Nephron (organoid): ENCODE data around the gene ITPKC.
A peak's percentile ranks its signal among the peaks of the same experiment; 100 is the strongest.

Experiments used
- H3K27ac Mint-ChIP-seq, 3 experiments: 2 replicates each; pipeline ENCODE4 v1.8.0; 2020; ENCODE audit warnings: mixed read lengths in 3 of 3, mild to moderate bottlenecking in 2 of 3, moderate library complexity in 1 of 3
- H3K27me3 Mint-ChIP-seq: 2 replicates; pipeline ENCODE4 v1.8.0; 2021; ENCODE audit warnings: low read depth, mild to moderate bottlenecking, moderate library complexity, mixed read lengths
- H3K36me3 Mint-ChIP-seq: 2 replicates; pipeline ENCODE4 v1.8.0; 2020; ENCODE audit warnings: low read depth, mixed read lengths
- H3K4me1 Mint-ChIP-seq: 2 replicates; pipeline ENCODE4 v1.8.0; 2020; ENCODE audit warnings: mixed read lengths
- H3K4me3 Mint-ChIP-seq, 3 experiments: 2 replicates each; pipeline ENCODE4 v1.8.0; 2020; ENCODE audit warnings: mild to moderate bottlenecking in 3 of 3, mixed read lengths in 3 of 3, moderate library complexity in 2 of 3
- H3K9me3 Mint-ChIP-seq: 2 replicates; pipeline ENCODE4 v1.8.0; 2020; ENCODE audit warnings: mixed read lengths
- TF ChIP-seq, protein P1 (sequence below), 3 experiments: fragments of 200-600 bp; sonication (generic); IDR thresholded peaks; one replicate each; pipeline ENCODE4 v1.5.0; 2021; ENCODE audit warnings: antibody characterized with exemption in 3 of 3; ENCODE audit not compliant: unreplicated experiment in 3 of 3

Gene ITPKC

DNA sequence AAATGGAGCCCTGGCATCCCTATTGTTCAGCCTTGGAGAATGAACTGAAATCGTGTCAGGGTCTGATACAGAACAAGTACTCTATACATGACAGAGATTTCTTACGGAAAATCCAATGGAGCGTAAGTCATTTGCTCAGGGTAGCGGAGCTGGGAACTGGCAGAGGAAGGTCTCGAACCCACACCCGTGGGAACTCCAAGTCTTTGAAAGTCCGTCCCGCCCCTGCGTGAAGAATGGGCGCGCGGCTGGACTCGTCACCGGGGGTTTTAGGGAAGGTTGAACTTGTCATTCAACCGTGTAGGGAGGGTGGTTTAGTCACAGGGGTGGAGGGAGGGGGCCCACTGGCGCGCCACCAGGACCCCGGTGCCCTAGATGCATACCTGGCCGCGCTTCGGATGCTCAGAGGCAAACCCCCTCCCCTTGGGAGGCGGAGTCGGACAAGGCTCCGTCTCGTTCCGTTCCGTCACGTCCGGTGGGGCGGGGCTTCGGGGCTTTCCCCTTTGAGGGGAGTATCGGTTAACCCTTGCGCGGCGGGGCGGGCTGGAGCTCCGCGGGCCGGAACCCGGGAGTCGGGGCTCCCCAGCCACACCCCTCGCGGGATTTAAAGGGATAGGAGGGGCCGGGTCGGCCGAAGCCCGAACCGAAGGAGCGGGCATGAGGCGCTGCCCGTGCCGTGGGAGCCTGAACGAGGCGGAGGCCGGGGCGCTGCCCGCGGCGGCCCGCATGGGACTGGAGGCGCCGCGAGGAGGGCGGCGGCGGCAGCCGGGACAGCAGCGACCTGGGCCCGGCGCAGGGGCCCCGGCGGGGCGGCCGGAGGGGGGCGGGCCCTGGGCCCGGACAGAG is at the start of gene ITPKC, which contains the start of gene COQ8B:
ITPKC (plus strand) TSS at position 631 of the 843 bp plus-strand sequence; CDS start at position 655, 24 bp downstream.
COQ8B (minus strand) TSS at position 405 of the 843 bp plus-strand sequence. CDS start 2,254 bp downstream, outside the sequence.
- no peaks in the 10 kb centered on the region for H3K9me3 Mint-ChIP-seq
- H3K27me3 Mint-ChIP-seq = no peaks in the 10 kb centered on the region

DNA sequence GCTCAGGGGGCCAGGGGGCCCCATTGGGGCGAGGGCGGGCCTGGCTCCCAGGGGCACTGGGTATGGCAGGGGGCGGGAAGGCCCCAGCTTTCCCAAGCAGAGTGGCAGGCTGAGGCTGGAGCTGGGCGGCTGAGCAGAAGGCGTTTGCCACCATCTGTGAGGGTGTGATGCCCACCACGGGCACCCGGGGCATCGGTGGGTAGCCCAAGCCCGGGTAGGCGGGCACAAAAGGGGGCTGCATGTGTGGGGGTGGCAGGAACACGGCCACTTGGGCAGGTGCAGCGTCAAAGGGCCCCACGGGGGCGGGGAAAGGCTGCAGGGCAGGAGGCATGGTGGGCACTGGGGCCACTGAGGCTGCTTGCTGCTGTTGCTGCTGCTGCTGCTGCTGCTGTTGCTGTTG is 49.3 kb upstream of the ITPKC start:
- Mint-ChIP-seq H3K27me3 (peaks cover 4% of the 10 kb centered on the region), H3K4me3 (no peak overlapping the region), H3K9me3 (peaks cover 3% of the 10 kb centered on the region), H3K27ac (no peak overlapping the region), H3K36me3 (peaks cover 44% of the 10 kb centered on the region), H3K4me1 (peaks cover 9% of the 10 kb centered on the region)
- TF ChIP-seq, protein P1, sequence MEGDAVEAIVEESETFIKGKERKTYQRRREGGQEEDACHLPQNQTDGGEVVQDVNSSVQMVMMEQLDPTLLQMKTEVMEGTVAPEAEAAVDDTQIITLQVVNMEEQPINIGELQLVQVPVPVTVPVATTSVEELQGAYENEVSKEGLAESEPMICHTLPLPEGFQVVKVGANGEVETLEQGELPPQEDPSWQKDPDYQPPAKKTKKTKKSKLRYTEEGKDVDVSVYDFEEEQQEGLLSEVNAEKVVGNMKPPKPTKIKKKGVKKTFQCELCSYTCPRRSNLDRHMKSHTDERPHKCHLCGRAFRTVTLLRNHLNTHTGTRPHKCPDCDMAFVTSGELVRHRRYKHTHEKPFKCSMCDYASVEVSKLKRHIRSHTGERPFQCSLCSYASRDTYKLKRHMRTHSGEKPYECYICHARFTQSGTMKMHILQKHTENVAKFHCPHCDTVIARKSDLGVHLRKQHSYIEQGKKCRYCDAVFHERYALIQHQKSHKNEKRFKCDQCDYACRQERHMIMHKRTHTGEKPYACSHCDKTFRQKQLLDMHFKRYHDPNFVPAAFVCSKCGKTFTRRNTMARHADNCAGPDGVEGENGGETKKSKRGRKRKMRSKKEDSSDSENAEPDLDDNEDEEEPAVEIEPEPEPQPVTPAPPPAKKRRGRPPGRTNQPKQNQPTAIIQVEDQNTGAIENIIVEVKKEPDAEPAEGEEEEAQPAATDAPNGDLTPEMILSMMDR (IDR thresholded peaks at IDR 0.05; ENCODE audit: unreplicated experiment in 3 of 3) = no peak

More for the DNA sequence above, at the start of gene ITPKC, which contains the start of gene COQ8B:
- H3K27ac Mint-ChIP-seq = peak within 1 kb of the TSS; percentile 97 to 99 (median 99)
- peaks cover 18% of the 10 kb centered on the region for H3K36me3 Mint-ChIP-seq
- peaks cover 27% of the 10 kb centered on the region for H3K4me1 Mint-ChIP-seq
- peak within 1 kb of the TSS; percentile 96 to 99 (median 96) for H3K4me3 Mint-ChIP-seq
- TF ChIP-seq, protein P1 (IDR thresholded peaks at IDR 0.05; ENCODE audit: unreplicated experiment in 3 of 3) = peak in 2 of 3 experiments; percentile 21 to 22

DNA sequence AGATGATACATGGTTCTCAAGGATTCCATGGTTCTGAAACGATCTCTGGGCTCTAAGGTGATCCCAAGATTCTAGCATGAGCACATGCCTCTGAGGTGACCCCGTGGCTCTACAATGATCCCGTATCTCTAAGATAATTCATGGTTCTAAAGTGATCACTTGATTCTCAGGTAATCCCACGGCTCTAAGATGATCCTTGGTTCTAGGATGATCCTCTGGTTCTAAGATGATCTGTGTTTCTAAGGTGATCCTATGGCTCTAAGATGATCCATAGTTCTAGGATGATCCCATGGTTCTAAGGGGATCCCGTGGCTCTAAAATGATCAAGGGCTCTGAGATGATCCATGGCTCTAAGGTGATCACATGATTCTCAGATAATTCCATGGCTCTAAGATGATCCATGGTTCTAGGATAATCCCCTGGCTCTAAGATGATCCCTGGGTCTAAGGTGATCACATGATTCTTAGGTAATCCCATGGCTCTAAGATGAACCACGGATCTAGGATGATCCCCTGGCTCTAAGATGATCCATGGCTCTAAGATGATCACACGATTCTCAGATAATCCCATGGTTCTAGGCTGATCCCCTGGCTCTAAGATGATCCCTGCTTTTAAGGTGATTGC is 47.8 kb upstream of the ITPKC start:
- TF ChIP-seq, protein P1 (IDR thresholded peaks at IDR 0.05; ENCODE audit: unreplicated experiment in 3 of 3) = no peak
- peaks cover 3% of the 10 kb centered on the region for H3K9me3 Mint-ChIP-seq
- H3K27ac Mint-ChIP-seq = no peak overlapping the region
- no peak overlapping the region for H3K4me3 Mint-ChIP-seq
- H3K36me3 Mint-ChIP-seq = peaks cover 44% of the 10 kb centered on the region
- H3K27me3 Mint-ChIP-seq = no peaks in the 10 kb centered on the region
- no peaks in the 10 kb centered on the region for H3K4me1 Mint-ChIP-seq

GRCh38 chr19:40671404-40671803 is 45.5 kb upstream of the ITPKC start:
- TF ChIP-seq, protein P1 (IDR thresholded peaks at IDR 0.05; ENCODE audit: unreplicated experiment in 3 of 3) = no peak
- no peaks in the 10 kb centered on the region for H3K27me3 Mint-ChIP-seq
- H3K27ac Mint-ChIP-seq = no peak overlapping the region
- H3K4me3 Mint-ChIP-seq = no peak overlapping the region
- H3K36me3 Mint-ChIP-seq = peaks cover 48% of the 10 kb centered on the region
- H3K9me3 Mint-ChIP-seq = peaks cover 3% of the 10 kb centered on the region
- no peaks in the 10 kb centered on the region for H3K4me1 Mint-ChIP-seq

- peaks cover 43% of the 10 kb centered on the region for H3K36me3 Mint-ChIP-seq
- H3K4me1 Mint-ChIP-seq = no peaks in the 10 kb centered on the region
- TF ChIP-seq, protein P1 (IDR thresholded peaks at IDR 0.05; ENCODE audit: unreplicated experiment in 3 of 3) = no peak
- H3K9me3 Mint-ChIP-seq = peaks cover 3% of the 10 kb centered on the region
- H3K27me3 Mint-ChIP-seq = no peaks in the 10 kb centered on the region
- H3K27ac Mint-ChIP-seq = no peak overlapping the region
- H3K4me3 Mint-ChIP-seq = no peak overlapping the region
These were observed 44.9 kb upstream of the ITPKC start for GRCh38 chr19:40672038-40672437.
